ENCODE data around the gene RFXANK.
A peak's percentile ranks its signal among the peaks of the same experiment; 100 is the strongest.
"Not testable (repeated sequence)": the region's sequence is repeated elsewhere in the genome, so short reads cannot be mapped to it uniquely, and the experiment has no call there.

RFXANK gene, protein sequence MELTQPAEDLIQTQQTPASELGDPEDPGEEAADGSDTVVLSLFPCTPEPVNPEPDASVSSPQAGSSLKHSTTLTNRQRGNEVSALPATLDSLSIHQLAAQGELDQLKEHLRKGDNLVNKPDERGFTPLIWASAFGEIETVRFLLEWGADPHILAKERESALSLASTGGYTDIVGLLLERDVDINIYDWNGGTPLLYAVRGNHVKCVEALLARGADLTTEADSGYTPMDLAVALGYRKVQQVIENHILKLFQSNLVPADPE

DNA sequence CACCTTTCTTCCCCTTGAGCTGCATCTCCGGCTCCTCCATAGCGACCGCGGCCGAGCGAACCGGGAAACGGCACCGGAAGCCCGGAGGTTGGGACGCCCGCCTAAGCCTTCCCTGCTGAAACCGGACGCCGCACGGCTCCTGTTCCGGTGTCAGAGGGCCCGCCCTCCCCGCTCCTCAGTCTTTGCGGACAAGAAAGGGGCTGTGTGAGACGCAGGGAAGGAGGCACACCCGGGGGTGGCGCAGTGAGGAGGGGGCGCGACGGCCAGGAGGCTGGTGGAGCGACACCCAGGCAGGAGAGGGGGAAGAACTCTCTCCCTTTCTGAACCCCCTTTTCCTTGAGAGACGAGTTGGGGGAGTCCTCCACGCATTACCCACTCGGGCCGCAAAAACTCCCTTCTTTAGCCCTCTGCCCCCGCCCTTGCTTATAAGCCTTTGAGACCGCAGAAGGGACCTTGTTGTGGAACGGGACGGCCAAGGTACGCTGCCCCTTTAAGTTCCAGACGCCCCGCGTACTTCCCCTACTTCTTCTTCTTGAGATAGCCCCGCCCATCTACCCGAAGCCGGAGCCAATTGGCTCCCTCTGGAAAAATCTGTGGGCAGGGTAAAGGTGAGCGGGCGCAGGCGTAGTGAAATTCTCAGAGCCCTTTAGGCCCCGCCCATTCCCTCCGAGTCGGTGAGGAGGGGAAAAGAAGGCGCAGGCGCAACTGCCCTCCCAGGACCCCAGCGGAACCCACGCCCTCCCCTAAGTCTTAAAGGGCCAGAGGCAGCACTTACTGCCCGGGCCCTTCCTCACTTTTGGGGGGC is at the start of gene RFXANK, which contains the start of gene BORCS8:
RFXANK (plus strand) TSS at position 181 of the 805 bp plus-strand sequence. CDS start 1,689 bp downstream, outside the sequence.
BORCS8 (minus strand) TSS at position 75 of the 805 bp plus-strand sequence; CDS start at position 40, 35 bp downstream.
- DNase-seq = peak; percentile 100

DNA sequence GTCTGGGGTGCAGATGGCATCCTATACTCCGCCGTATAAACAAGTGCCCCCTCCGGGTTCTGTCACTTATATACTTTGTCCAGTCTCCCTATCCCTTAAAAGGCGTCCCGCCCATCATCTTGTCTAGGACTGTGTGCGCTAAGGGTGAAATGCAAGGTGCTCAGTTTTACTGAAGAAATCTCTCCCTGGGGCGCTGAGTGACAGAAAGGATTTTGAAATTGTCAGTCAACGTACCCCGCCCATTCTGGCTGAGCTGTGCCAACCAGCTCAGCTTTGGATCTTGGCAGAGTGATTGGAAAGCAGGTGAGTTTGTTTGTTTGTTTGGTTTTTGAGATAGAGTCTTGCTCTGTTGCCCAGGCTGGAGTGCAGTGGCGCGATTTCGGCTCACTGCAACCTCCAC is 49.7 kb upstream of the RFXANK start:
- DNase-seq = no peak

DNA sequence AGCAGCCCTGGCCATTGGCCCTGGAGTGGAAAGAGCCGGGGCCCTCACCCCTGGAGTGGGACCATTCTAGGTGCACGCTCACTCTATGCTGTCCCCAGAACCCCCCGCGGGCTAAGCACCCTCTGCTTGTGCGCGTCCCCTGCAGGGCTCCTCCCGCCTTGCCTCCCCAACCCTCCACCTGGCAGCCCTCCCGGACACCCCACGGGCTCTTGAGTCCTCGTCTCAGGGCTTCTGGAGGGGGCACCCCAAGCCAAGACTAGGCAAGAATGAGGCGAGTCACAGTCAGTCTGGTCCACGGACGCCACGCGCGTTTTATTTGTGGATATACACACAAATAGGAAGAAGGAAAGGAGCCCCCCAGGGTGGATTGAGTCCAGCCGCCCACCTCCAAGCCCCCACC is 46.8 kb upstream of the RFXANK start:
- DNase-seq = no peak

DNA sequence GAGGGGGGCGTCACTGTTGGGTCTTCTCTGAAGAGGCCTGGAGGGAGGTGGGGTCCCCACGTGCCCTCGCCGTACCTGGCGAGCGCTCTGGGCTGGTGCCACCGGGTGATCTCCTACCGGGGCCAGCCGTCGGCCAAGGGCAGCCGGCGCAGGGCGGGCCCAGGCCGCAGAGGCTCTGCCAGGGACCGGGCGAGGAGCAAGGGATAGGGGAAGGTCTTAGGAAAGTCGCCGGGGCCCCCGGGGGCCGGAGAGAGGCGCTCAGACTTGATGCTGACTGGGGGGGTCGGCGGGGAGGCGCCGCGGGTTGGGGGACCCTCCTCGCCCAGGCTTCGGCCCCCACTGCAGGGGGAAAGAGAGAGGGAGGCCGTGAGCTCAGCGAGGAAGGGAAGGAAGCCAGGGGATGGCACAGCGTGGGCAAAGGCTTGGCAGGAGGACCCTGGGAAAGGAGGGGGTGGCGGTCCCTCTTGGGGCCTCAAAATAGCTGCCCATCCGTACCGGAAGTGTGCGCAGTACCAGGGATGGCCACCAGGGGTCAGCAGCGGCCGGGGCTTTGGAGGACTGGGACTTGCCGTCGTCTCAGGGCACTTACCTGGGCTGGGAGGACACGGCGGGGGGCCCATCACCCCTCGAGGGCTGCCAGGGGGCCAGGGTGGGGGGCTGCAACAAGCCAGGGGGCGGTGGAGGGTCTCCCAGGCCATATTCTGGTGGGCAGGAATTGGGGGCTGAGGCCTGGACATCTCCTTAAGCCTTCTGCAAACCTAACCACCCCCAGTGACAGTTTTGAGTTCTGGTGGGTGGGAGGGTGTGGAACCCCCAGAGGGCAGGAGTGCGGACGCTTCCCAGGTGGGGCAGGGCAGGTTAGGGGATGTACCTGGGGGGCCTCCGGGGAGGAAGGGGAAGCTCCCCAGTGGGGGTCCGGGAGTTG is 46.1 kb upstream of the RFXANK start:
- DNase-seq = peak; percentile 52

DNA sequence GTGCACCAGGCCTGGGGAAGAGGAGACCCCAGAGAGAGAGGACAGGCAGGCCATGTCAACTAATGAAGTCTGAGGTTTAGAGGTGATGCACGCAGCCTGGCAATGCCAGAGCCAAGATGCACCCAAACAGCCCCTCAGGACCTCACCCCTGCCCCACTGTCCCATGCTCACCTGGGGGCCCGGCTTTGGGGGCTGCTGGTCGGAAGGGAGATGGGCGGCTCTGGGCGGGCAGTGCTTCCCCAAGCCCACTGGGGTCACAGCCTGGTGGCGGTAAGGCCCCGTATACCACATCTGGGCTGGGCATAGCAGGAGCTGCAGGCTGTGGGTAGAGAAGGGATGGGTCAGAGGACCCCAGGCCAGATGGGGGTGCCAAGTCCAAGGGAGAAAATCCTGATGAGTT is 45.2 kb upstream of the RFXANK start:
- DNase-seq = no peak

DNA sequence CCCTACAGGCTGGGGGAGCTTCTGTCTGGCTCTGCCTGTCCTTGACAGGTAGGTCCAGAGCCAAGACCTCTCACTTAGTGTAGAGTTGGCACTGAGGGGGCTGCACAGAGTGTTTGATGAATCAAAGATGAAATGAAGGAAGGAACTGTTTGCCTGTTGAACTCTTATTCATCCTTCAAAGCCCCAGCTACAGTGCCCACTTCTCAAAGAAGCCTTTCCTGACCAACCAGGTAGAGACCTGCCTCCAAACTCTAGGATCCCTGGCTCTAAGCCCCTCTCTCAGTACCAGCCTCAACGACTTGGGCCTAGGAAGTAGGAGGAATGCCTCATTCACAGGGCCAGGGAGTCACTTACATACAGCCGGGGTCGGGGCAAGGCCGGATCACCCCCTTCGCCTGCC is 44.7 kb upstream of the RFXANK start:
- no peak for DNase-seq

DNA sequence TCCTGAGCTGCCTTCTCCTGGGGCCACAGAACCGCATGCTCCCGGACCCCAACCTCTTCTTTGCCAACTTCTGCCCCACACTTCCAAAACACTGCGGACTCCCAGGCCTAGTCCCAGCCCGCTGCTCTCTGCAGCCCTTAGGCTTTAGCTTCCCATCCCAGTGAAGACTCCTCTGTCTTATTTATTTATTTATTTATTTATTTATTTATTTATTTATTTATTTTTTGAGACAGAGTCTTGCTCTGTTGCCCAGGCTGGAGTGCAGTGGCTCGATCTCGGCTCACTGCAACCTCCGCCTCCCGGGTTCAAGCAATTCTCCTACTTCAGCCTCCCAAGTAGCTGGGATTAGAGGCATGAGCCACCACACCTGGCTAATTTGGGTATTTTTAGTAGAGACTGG is 43.6 kb upstream of the RFXANK start:
- DNase-seq = not testable (repeated sequence)

DNA sequence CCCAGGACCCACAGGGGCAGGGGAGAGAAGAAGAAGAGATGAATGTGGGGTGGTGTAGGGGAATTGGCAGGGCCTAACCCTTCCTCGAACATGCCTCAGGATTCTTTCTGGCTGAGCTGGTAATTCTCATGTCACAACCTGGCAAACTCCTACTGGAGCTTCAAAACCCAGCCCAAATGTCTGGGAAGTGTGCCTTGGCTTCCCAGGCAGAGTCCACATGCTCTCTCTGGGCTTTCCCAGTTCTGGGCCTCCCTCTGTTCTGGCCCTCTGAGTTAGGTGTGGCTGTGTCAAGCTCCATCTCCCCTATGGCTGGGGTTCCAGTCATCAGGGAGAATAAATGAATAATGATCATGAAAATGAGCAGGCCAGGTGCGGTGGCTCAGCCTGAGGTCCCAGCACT is 42.6 kb upstream of the RFXANK start:
- DNase-seq = no peak

DNA sequence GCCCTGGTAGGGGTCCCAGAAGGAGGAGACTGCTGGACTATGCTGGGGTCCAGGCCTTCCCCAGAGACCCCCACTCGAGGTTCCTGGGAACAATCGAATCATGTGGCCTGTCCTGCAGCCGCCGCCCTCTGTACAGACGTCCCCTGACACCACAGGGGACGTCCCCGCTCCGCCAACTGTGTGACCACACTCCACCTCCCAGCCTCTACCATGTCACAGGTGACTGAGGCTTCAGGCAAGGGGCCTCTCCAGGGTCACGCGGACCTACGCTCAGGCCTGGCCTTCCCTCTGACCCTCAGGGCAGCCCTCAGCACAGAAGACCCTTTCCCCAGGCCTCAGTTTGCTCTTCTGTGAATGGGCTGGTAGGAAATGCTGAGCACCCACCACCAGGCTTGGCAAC is 40.6 kb upstream of the RFXANK start:
- no peak for DNase-seq

DNA sequence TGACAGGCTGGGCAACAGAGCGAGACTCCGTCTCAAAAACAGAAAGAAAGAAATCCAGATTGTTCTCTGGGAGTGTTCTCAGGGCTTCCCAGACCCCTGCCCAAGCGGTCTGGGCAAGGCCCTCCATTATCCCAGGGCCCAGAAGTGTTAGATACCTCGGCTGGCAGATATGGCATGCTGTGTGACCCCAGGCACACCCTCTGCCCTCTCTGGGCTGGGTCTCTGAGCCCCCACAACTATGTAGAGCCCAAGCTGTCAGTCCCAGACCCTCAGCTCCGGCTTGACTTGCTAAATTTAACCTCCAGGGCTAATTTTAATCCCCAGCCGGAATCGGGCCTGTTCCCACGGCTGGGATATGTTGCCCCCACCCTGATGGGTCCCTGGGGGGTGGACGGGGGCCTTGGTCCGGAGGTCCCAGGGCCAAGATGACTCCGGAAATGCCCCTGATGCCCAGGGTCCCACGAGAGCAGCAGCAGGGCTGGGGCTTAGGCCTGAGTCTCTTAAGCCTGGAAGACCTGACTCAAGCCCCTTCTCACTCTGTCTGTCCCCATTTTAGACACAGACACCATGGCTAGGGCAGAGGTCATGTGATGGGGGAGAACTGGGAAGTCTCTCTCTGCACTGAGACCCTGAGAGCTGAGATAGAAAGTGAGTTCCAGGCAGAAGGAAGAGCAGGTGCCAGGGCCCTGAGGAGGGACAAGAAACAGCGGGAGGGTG is 39.2 kb upstream of the RFXANK start:
- DNase-seq = no peak

DNA sequence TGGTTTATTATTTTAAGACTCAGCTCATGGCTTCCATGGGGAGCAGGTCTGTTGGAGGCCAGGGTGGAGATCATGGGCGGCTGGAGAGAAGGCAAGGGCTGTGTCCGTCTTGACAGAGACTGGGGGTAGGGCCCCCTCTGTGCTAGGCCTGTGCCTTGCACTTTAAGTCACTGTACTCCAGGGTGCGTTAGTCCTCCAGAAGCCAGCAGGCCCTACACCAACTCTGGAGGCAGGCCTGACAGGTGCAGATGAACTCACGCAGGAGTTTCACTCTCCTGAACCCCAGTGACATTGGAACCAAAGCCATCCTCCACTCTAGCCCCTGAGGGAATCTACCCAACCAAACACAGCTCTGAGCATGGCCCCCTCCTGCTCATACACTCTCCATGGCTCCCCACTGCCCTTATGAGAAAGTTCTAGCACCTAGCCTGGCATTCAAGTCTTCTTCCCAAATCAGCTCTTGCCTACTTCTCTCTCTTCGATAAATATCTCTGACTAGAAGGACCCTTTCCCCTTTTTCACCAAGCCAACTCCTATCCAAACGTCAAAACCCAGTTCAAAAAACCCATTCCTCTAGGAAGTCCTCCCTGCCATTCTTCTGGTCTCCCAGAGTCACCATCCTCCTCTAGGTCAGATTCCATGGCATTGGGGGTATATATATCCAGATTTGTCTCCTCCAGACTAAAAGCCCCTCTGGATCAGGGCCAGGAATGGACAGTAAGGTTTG is 37.1 kb upstream of the RFXANK start:
- no peak for DNase-seq

DNA sequence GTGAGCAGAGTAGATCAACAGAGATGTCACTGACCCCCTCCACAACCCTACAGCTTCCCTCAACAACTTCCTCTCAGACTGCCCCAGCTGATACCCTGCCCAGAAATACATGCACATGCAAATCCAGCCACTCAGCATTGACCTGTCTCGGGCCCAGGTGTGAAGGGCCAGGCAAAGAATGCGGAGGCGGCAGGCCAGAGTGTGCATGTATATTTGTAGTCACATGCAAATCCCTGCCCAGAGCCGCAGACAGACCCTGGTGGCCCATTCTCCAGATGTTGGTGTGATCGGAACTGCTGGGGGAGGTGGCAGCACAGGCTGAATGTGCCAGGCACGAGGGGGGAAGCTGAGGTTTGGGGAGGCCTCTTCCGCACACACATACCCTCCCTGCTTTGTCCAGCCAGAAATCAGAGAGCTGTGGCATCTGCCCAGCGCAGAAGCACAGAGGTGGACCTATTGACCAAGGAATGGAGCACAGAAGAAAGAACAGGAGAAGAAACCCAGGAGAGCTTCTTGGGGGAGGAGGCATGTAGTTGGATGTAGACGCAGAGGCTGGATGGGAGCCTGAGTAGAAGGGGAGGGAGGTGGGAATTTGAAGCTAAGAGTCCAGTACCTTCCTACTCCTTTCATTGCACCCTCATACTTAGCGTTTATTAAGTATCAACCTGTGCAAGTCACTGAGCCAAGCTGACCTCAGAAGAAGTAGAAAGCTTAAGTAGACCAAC is 36.4 kb upstream of the RFXANK start:
- DNase-seq = no peak

DNA sequence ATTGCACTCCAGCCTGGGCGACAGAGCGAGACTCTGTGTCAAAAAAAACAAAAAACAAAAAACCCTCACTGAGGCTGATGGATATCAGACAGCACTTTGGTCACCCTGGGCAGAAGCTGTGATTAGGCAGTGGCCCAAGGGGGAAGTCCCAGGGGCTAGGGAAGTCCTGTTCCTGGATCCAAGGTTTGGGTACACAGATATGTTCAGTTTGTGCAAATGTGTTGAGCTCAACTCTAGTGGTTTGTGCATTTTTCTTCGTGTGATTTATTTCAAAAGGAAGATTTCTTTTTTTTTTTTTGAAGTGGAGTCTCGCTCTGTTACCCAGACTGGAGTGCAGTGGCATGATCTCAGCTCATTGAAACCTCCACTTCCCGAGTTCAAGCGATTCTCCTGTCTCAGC is 34.2 kb upstream of the RFXANK start:
- DNase-seq = no peak

DNA sequence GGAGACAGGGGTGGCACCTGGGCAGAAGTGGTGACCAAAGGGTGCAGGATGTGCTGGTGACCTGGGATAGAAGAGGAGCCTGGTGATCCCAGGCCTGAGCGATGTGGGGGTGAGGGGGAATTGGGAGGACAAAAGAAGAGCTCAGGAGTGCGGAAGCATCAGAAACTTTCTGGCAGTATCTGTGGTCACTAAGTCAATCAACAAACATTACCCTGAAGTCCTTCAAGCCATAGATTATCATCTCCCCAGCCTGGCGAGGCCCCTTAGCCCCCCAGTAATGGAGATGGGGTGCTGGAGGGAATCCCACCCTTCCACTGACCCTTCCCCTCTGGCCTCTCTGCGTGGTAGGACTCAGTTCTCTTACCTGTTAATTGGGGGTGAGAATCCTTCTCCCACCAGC is 32.5 kb upstream of the RFXANK start:
- DNase-seq = no peak

DNA sequence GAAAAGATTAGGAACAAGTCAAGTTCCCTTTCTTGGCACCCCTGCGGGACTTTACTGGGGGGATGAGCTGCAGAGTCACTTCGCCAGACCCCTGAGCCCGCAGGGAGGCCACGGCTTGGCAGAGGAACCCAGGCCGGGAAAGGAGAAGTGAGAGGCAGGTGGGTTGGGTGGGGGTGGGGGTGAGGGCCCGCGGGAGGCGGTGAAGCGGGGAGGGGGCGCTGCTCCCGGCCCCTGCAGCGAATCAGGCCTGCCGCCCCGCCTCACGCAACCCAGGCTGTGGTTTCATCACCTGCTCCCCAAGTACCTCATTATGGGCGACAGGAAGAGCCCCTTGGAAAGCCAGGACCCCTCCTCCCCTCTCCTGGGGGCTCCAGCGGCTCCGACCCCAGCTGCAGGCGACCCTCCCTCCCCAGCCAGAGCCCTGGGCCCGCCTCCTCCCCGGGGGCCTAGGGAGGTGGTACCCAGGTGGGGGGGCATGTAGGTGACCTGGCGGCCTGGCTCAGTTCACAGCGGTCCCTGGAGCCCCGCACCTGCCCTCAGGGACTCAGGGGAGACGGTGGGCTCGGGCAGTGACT is 31.5 kb upstream of the RFXANK start:
- no peak for DNase-seq

DNA sequence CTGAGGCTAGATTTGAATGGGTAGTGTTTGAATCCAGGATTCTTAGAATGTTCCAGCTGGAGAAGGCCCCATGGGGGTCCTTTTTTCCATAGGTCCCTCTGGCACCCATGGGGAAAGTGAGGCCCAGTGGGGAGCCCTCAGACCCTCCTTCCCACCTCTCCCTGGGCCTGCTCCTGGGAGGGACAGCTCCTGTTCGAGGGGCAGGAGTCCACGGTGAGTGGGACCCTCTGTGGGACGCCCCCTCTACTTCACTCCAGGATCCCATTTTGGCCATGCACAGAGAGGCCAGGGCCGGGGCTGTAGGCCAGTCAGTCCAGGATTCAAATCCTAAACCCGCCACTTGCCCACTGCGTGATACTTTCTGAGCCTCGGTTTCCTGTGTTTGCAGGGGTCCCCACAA is 29.6 kb upstream of the RFXANK start:
- no peak for DNase-seq

DNA sequence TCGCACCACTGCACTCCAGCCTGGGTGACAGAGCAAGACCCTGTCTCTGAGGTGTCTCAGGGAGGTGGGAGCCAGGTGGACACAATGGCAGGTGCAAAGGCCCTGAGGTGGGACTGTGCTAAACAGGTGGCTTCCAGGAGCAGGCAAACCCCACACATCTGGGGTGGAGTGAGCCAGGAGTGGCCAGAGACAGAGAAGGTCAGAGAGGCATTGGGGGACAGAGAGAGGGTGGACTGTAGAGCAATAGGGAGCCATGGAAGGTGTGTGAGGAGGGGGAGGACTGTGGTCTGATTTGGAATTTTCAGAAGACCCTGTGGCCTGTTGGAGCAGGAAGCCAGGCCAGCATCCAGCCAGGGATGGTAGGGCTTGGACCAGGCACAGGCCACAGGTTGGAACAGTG is 26.7 kb upstream of the RFXANK start:
- DNase-seq = no peak

DNA sequence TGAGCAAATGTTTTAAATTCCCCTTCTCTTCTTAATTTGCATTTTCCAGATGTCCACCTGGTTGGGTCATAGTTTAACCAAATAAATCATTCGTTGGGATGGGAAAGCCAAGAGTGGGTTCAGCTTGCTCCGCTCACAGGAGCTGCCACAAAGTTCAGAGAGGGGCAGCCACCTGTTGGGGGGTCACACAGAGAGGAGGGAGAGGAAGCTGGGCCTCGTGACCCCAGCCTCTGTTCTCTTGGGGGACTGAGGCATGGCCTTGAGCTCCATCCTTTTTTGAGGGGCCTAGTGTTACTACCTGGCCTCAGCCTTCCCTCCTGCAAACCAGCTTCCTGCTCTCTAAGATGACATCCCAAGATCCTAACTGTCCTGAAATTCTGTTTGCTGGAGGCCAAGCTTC is 24.4 kb upstream of the RFXANK start:
- DNase-seq = no peak

DNA sequence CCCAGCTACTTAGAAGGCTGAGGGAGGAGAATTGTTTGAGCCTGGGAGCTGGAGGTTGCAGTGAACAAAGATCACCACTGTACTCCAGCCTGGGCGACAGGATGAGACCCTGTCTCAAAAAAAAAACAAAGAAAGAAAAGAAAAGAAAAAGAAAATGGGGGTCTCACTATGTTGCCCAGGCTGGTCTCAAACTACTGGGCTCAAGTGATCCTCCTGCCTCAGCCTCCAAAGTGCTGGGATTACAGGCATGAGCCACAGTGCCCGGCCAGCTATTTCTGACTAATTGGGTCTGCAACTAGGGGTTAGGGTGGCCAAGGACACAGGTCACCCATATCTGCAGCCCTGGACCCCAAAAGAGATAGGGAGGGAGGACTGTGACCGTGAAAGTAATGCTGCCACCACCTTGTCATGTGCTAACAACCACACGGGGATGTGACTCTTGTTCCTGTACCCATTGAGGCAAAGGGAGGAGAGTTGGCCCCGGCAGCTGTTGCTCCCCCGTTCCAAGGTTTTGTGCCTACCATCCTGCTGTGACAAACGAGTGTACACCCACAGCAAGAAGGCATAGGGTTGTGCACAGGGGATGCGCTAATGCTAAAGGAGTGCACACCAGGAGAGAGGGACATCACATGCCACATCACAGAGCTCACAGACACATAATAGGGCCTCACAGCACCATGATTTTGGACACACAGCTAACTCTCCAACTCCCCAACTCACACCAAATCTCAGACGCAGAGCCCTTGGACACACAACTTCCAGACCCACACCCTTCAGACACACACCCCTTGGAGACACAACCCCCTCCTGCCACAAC is 22.6 kb upstream of the RFXANK start:
- DNase-seq = no peak
